ENCODE measurements around the gene ABCA5. TPM values are rescaled to one million over a fixed set of nuclear protein-coding genes. Genes with fewer than 3 reads are reported as not detected.
A peak's percentile ranks its signal among the peaks of the same experiment; 100 is the strongest.

Gene ABCA5
- total RNA-seq (2022) (7.6 and 9.6 TPM in 2 replicates), Bru-seq, nascent RNA (percentile 58 among the genes with signal in this experiment), BruChase-seq, experiment 1, labeled RNA remaining after a 6-hour chase (percentile 70 among the genes with signal in this experiment), BruChase-seq, experiment 2, labeled RNA remaining after a 2-hour chase (percentile 66 among the genes with signal in this experiment)
- long read RNA-seq, full-length matches to known transcripts, result 1 of 5 reads
- long read RNA-seq, partial matches to known transcripts, result 1 of 5 reads
- long read RNA-seq, other reads (novel, unspliced or antisense), result 3 of 5 reads

- Mint-ChIP-seq H3K27me3 (ENCODE audit: insufficient read depth, unreplicated experiment) (no peaks in the 10 kb centered on the region), H3K4me3 (ENCODE audit: unreplicated experiment) (peak within 1 kb of the TSS; percentile 99), H3K36me3 (ENCODE audit: insufficient read depth, unreplicated experiment) (no peaks in the 10 kb centered on the region), H3K9me3 (ENCODE audit: unreplicated experiment) (no peaks in the 10 kb centered on the region), H3K4me1 (ENCODE audit: insufficient read depth, unreplicated experiment) (peaks cover 12% of the 10 kb centered on the region), H3K27ac (ENCODE audit: low read depth, unreplicated experiment) (peak within 1 kb of the TSS; percentile 99)
- ChIA-PET POLR2A (interaction anchor here (0.5 to 3.7 kb wide), 46 partner anchors 8 to 1600 kb away, joined by 3 to 45 read pairs (median 4); partner anchors contain the start of genes ABCA6, MAP2K6 and WIPI1), CTCF (interaction anchor here (0.6 to 1.7 kb wide), 5 partner anchors 8 to 198 kb away, joined by 3 to 12 read pairs (median 5); no protein-coding TSS in a partner anchor)
- TF ChIP-seq CTCF (IDR thresholded peaks at IDR 0.05; ENCODE audit: unreplicated experiment), result no peak
- intact Hi-C loops (cut with micrococcal nuclease), result loop anchor here (1.0 to 2.0 kb wide), 2 partner anchors 58 to 196 kb away; no protein-coding TSS in a partner anchor
- BruUV-seq (replicated peaks), result TSS peak; percentile 81
- DNase-seq (ENCODE audit: unreplicated experiment), result peak; percentile 93
These were observed at the start of gene ABCA5 for GRCh38 chr17:69327060-69327831. ABCA5 (minus strand) TSS chr17:69327133; CDS start chr17:69314415, 12,718 bp downstream.

- Mint-ChIP-seq H3K27ac (ENCODE audit: low read depth, unreplicated experiment) (no peak overlapping the region), H3K36me3 (ENCODE audit: insufficient read depth, unreplicated experiment) (no peaks in the 10 kb centered on the region), H3K4me1 (ENCODE audit: insufficient read depth, unreplicated experiment) (no peaks in the 10 kb centered on the region), H3K4me3 (ENCODE audit: unreplicated experiment) (no peak overlapping the region), H3K9me3 (ENCODE audit: unreplicated experiment) (no peaks in the 10 kb centered on the region), H3K27me3 (ENCODE audit: insufficient read depth, unreplicated experiment) (no peaks in the 10 kb centered on the region)
- BruUV-seq (replicated peaks), result no TSS peak
- CTCF ChIA-PET, result interaction anchor here (0.9 kb wide), 1 partner anchor 17 kb away, joined by 3 read pairs; no protein-coding TSS in a partner anchor
- POLR2A ChIA-PET, result no interaction called here
- no peak for TF ChIP-seq CTCF (IDR thresholded peaks at IDR 0.05; ENCODE audit: unreplicated experiment)
- intact Hi-C loops (cut with micrococcal nuclease), result no loop called here
- DNase-seq (ENCODE audit: unreplicated experiment), result no peak
These were observed 48.3 kb upstream of the ABCA5 start for GRCh38 chr17:69375229-69375628.

GRCh38 chr17:69373069-69373468 is 46.1 kb upstream of the ABCA5 start:
- no peak for TF ChIP-seq CTCF (IDR thresholded peaks at IDR 0.05; ENCODE audit: unreplicated experiment)
- Mint-ChIP-seq H3K9me3 (ENCODE audit: unreplicated experiment) (no peaks in the 10 kb centered on the region), H3K36me3 (ENCODE audit: insufficient read depth, unreplicated experiment) (no peaks in the 10 kb centered on the region), H3K4me1 (ENCODE audit: insufficient read depth, unreplicated experiment) (no peaks in the 10 kb centered on the region), H3K4me3 (ENCODE audit: unreplicated experiment) (no peak overlapping the region), H3K27me3 (ENCODE audit: insufficient read depth, unreplicated experiment) (no peaks in the 10 kb centered on the region), H3K27ac (ENCODE audit: low read depth, unreplicated experiment) (no peak overlapping the region)
- no peak for DNase-seq (ENCODE audit: unreplicated experiment)
- ChIA-PET CTCF (no interaction called here), POLR2A (no interaction called here)
- BruUV-seq (replicated peaks), result no TSS peak
- intact Hi-C loops (cut with micrococcal nuclease), result no loop called here

- no peak overlapping the region for H3K4me3 Mint-ChIP-seq (ENCODE audit: unreplicated experiment)
- BruUV-seq (replicated peaks), result no TSS peak
- intact Hi-C loops (cut with micrococcal nuclease), result no loop called here
- TF ChIP-seq CTCF (IDR thresholded peaks at IDR 0.05; ENCODE audit: unreplicated experiment), result no peak
- peaks cover 14% of the 10 kb centered on the region for H3K4me1 Mint-ChIP-seq (ENCODE audit: insufficient read depth, unreplicated experiment)
- no peaks in the 10 kb centered on the region for H3K9me3 Mint-ChIP-seq (ENCODE audit: unreplicated experiment)
- POLR2A ChIA-PET, result interaction anchor here (1.2 to 1.7 kb wide), 2 partner anchors 24 to 113 kb away, joined by 3 to 4 read pairs; no protein-coding TSS in a partner anchor
- no peaks in the 10 kb centered on the region for H3K36me3 Mint-ChIP-seq (ENCODE audit: insufficient read depth, unreplicated experiment)
- CTCF ChIA-PET, result interaction anchor here (0.5 to 1.2 kb wide), 2 partner anchors 10 to 28 kb away, joined by 3 read pairs; no protein-coding TSS in a partner anchor
- no peaks in the 10 kb centered on the region for H3K27me3 Mint-ChIP-seq (ENCODE audit: insufficient read depth, unreplicated experiment)
- no peak overlapping the region for H3K27ac Mint-ChIP-seq (ENCODE audit: low read depth, unreplicated experiment)
- no peak for DNase-seq (ENCODE audit: unreplicated experiment)
These were observed 40.4 kb upstream of the ABCA5 start for GRCh38 chr17:69367298-69367697.
